ENCODE results near the gene DBH. TPM values are rescaled to one million over a fixed set of nuclear protein-coding genes. Genes with fewer than 3 reads are reported as not detected.

The DBH gene
- total RNA-seq, 2 donors from 2014 or later: not detected

- no peaks in the 10 kb centered on the region for H3K9me3 ChIP-seq
- H3K27me3 ChIP-seq: no peaks in the 10 kb centered on the region
- H3K4me3 ChIP-seq: no peak overlapping the region
- peaks cover 0 to 20% of the 10 kb centered on the region in 2 donors for H3K4me1 ChIP-seq
- H3K27ac ChIP-seq: no peak overlapping the region
- no peak for DNase-seq (ENCODE audit: low spot score)
- no peak for TF ChIP-seq CTCF (IDR thresholded peaks at IDR 0.05)
- no peaks in the 10 kb centered on the region for H3K36me3 ChIP-seq
These were observed 19.5 kb downstream of the DBH start for GRCh38 chr9:133655701-133656100.

GRCh38 chr9:133656211-133657119 lies 20.3 kb downstream of the DBH start:
- no peaks in the 10 kb centered on the region for H3K27me3 ChIP-seq
- H3K36me3 ChIP-seq: no peaks in the 10 kb centered on the region
- H3K4me1 ChIP-seq: peaks cover 0 to 20% of the 10 kb centered on the region in 2 donors
- H3K27ac ChIP-seq: no peak overlapping the region
- no peak for TF ChIP-seq CTCF (IDR thresholded peaks at IDR 0.05)
- no peaks in the 10 kb centered on the region for H3K9me3 ChIP-seq
- H3K4me3 ChIP-seq: no peak overlapping the region
- DNase-seq (ENCODE audit: low spot score): no peak

- Histone ChIP-seq H3K27ac (no peak overlapping the region), H3K4me3 (no peak overlapping the region), H3K4me1 (peaks cover 0 to 20% of the 10 kb centered on the region in 2 donors), H3K9me3 (no peaks in the 10 kb centered on the region), H3K36me3 (no peaks in the 10 kb centered on the region), H3K27me3 (no peaks in the 10 kb centered on the region)
- TF ChIP-seq CTCF (IDR thresholded peaks at IDR 0.05): peak in 1 of 2 donors; percentile 38
- no peak for DNase-seq (ENCODE audit: low spot score)
These were observed 21.0 kb downstream of the DBH start for GRCh38 chr9:133657120-133657661.

GRCh38 chr9:133658442-133659431 lies 22.6 kb downstream of the DBH start:
- peak overlapping the region; percentile 1 to 25 for H3K4me3 ChIP-seq
- H3K36me3 ChIP-seq: no peaks in the 10 kb centered on the region
- no peaks in the 10 kb centered on the region for H3K27me3 ChIP-seq
- peaks cover 0 to 20% of the 10 kb centered on the region in 2 donors for H3K4me1 ChIP-seq
- peak; percentile 78 for DNase-seq (ENCODE audit: low spot score)
- no peaks in the 10 kb centered on the region for H3K9me3 ChIP-seq
- no peak overlapping the region for H3K27ac ChIP-seq
- no peak for TF ChIP-seq CTCF (IDR thresholded peaks at IDR 0.05)

- Histone ChIP-seq H3K9me3 (no peaks in the 10 kb centered on the region), H3K27ac (no peak overlapping the region), H3K4me3 (no peak overlapping the region), H3K36me3 (no peaks in the 10 kb centered on the region), H3K27me3 (no peaks in the 10 kb centered on the region), H3K4me1 (peaks cover 0 to 20% of the 10 kb centered on the region in 2 donors)
- no peak for DNase-seq (ENCODE audit: low spot score)
- no peak for TF ChIP-seq CTCF (IDR thresholded peaks at IDR 0.05)
These were observed 23.4 kb downstream of the DBH start for GRCh38 chr9:133659516-133659915.
